Spleen (tissue), 7 donors: ENCODE data around the gene HSPB6.

Experiments used
- POLR2AphosphoS5 ChIP-seq, 3 donors: sonication (generic); formaldehyde crosslinking; IDR thresholded peaks; one replicate each; pipeline ENCODE4 v1.5.1; 2017; ENCODE audit warnings: antibody characterized with exemption in 3 of 3
- TF ChIP-seq, protein P1 (sequence below), 11 experiments: fragments of 200-600 bp in 7 of 11; fragments of 450-650 bp in 4 of 11; sonication (generic) in 4 of 11; IDR thresholded peaks in 8 of 11; conservative IDR thresholded peaks in 3 of 11; 1 replicate in 7 of 11; 2 replicates in 4 of 11; pipeline versions ENCODE4 v1.4.0 to v1.8.0; 2016 to 2021; ENCODE audit warnings: antibody characterized with exemption in 11 of 11, inconsistent platforms in 4 of 11, mild to moderate bottlenecking in 1 of 11
- donor health status: DM: no; HTN: no; CAD: no; lungs with moderate emphysema.
- donor health status: DM: no; HTN: no; CAD: no.
- donor health status: DM: no; HTN: no; CAD: no.

DNA sequence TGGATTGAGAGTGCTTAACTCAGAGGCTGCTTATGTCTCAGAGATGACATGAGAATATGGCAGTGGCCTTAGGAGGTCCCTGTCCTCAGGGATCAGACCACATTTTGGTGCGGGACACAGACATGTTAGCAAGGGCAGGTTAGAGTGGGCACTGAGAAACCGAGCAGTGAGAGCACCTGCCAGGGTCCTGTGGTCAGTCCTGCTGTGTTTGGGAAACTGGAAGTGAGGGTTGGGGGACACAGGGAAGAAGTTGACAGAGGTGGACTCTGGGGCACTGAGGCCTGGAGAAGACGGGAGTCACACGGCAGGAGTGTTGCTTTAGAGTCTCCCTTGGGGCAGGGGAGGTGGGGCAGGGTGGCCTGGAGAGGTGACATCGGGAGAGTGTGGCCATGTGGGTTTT is 21.9 kb downstream of the HSPB6 start:
- TF ChIP-seq, protein P1, sequence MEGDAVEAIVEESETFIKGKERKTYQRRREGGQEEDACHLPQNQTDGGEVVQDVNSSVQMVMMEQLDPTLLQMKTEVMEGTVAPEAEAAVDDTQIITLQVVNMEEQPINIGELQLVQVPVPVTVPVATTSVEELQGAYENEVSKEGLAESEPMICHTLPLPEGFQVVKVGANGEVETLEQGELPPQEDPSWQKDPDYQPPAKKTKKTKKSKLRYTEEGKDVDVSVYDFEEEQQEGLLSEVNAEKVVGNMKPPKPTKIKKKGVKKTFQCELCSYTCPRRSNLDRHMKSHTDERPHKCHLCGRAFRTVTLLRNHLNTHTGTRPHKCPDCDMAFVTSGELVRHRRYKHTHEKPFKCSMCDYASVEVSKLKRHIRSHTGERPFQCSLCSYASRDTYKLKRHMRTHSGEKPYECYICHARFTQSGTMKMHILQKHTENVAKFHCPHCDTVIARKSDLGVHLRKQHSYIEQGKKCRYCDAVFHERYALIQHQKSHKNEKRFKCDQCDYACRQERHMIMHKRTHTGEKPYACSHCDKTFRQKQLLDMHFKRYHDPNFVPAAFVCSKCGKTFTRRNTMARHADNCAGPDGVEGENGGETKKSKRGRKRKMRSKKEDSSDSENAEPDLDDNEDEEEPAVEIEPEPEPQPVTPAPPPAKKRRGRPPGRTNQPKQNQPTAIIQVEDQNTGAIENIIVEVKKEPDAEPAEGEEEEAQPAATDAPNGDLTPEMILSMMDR (IDR thresholded peaks at IDR 0.05 in 8 of 11, conservative IDR thresholded peaks at IDR 0.05 in 3 of 11): no peak
- no peak for TF ChIP-seq POLR2AphosphoS5 (IDR thresholded peaks at IDR 0.05)
